Esophagus squamous epithelium (tissue), 4 donors: ENCODE measurements around the gene CAMK1D.

Experiments used
- POLR2A ChIP-seq, 4 donors: fragments of 450-650 bp; IDR thresholded peaks; one replicate each; pipeline ENCODE4 v1.6.1; 2017; ENCODE audit warnings: antibody characterized with exemption in 4 of 4, mild to moderate bottlenecking in 4 of 4, moderate library complexity in 3 of 4
- TF ChIP-seq, protein P1 (sequence below), 6 experiments: fragments of 450-650 bp in 4 of 6; fragments of 200-600 bp in 2 of 6; sonication (generic) in 2 of 6; IDR thresholded peaks; one replicate each; pipeline ENCODE4 v1.5.1; 2016 to 2019; ENCODE audit warnings: antibody characterized with exemption in 6 of 6, mild to moderate bottlenecking in 4 of 6, moderate library complexity in 4 of 6

DNA sequence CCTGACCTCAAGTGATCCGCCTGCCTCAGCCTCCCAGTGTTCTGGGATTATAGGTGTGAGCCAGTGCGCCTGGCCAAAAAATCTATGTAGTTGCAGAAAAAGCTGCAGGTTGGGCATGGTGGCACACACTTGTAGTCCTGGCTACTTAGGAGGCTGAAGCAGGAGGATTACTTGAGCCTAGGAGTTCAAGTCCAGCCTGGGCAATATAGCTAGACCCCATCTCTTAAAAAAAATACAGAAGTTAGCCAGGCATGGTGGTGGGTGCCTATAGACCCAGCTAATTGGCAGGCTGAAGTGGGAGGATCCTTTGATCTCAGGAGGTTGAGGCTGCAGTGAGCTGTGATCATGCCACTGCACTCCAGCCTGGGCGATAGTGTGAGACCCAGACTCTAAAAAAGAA, 24.8 kb upstream of the CAMK1D start:
- TF ChIP-seq, protein P1, sequence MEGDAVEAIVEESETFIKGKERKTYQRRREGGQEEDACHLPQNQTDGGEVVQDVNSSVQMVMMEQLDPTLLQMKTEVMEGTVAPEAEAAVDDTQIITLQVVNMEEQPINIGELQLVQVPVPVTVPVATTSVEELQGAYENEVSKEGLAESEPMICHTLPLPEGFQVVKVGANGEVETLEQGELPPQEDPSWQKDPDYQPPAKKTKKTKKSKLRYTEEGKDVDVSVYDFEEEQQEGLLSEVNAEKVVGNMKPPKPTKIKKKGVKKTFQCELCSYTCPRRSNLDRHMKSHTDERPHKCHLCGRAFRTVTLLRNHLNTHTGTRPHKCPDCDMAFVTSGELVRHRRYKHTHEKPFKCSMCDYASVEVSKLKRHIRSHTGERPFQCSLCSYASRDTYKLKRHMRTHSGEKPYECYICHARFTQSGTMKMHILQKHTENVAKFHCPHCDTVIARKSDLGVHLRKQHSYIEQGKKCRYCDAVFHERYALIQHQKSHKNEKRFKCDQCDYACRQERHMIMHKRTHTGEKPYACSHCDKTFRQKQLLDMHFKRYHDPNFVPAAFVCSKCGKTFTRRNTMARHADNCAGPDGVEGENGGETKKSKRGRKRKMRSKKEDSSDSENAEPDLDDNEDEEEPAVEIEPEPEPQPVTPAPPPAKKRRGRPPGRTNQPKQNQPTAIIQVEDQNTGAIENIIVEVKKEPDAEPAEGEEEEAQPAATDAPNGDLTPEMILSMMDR (IDR thresholded peaks at IDR 0.05): no peak
- no peak for TF ChIP-seq POLR2A (IDR thresholded peaks at IDR 0.05)
